Measurements from ENCODE around the gene SHCBP1L.

The SHCBP1L gene

DNA sequence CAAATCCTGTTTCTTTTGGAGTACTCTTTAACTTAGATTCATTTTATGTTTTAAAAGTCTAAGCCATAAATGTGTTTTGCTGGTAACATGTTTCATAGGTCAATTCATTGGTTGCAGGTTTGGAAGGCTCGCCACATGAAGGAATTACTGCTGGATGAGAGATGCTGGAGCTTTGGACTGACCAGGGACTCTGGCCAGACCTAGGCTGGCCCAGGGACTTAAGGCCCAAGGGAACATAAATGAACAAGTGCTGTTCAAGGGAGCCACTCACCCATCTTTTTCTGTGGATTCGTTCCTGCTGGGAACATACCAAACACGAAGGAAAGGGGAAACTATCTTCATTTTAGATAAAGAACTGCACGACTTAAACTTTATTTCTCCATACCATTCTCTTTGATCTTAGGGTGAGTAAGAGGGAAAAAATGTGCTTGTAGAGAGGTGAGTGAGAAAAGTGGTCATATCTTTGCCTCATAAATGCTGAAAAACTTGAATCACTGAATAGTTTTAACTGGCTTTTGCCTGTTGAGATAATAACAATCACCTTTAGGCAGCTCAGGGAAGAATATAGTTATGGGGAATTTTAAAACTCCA is 15.3 kb upstream of the SHCBP1L start:
- no peak for TF ChIP-seq CTCF (IDR thresholded peaks at IDR 0.05; ENCODE audit: control extremely low read depth, extremely low read depth, low read depth, missing control alignments)
- DNase-seq (ENCODE audit: extremely low spot score) = no peak
- ChIA-PET POLR2A (no interaction called here), CTCF (no interaction called here)

GRCh38 chr1:182965861-182966260 is 12.9 kb upstream of the SHCBP1L start:
- DNase-seq (ENCODE audit: extremely low spot score) = no peak
- POLR2A ChIA-PET = no interaction called here
- no peak for TF ChIP-seq CTCF (IDR thresholded peaks at IDR 0.05; ENCODE audit: control extremely low read depth, extremely low read depth, low read depth, missing control alignments)
- CTCF ChIA-PET = interaction anchor here (0.9 to 3.4 kb wide), 8 partner anchors 9 to 352 kb away, joined by 3 to 25 read pairs (median 3); no protein-coding TSS in a partner anchor

- ChIA-PET POLR2A (no interaction called here), CTCF (interaction anchor here (0.9 to 3.4 kb wide), 8 partner anchors 10 to 353 kb away, joined by 3 to 25 read pairs (median 3); no protein-coding TSS in a partner anchor)
- TF ChIP-seq CTCF (IDR thresholded peaks at IDR 0.05; ENCODE audit: control extremely low read depth, extremely low read depth, low read depth, missing control alignments) = no peak
- DNase-seq (ENCODE audit: extremely low spot score) = no peak
Measured at GRCh38 chr1:182965096-182965495, 12.1 kb upstream of the SHCBP1L start.

DNA sequence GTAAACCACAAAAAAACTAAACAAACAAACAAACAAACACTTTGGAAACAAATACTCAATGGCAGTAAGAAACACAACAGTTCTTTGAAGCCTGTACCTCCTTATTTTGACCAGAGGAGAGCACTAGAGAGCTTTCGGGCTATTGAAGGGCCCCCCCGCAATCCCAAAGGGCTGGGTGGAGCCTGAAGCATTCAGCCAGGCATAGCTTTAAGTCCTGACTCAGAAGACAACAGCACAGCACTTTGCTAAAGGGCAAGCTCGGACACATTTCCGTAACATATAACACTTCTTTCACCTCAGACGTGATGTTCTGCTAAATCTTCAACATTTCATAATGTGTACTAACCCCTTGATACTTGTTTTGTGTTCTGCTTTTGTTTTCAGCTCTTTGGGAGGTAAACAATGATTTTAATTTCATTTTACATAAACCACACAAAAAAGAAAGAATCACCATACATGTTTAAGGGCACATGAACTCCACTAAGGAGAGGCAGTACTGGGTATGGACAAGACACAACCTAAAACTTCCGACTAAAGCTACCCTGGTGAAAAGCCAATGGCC is 9.7 kb upstream of the SHCBP1L start:
- DNase-seq (ENCODE audit: extremely low spot score) = peak; percentile 84
- POLR2A ChIA-PET = interaction anchor here (0.6 kb wide), 1 partner anchor 342 kb away, joined by 5 read pairs; no protein-coding TSS in a partner anchor
- CTCF ChIA-PET = interaction anchor here (0.5 to 4.6 kb wide), 54 partner anchors 8 to 368 kb away, joined by 3 to 105 read pairs (median 4); partner anchors contain the start of genes LAMC2 and SHCBP1L
- peak; percentile 83 for TF ChIP-seq CTCF (IDR thresholded peaks at IDR 0.05; ENCODE audit: control extremely low read depth, extremely low read depth, low read depth, missing control alignments)

DNA sequence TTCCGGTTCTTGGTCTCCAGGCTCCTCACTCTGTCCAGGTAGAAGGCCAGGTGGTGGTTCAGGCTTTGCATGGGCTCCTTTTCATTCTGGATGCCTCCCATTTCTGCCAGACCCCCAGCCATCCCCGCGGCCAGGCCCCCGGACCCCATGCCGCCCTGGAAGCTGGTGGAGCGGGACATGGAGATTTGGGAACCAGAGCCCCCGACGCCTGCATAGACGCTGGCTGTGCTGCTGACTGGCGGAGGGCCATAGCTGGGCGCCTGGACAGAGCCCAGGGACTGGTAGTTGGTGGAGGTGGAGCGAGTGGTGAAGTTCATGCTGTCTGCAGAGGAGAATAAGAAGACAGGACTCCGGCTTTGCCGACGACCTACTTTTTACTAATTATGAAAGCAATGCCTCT is 7.1 kb upstream of the SHCBP1L start:
- POLR2A ChIA-PET = no interaction called here
- CTCF ChIA-PET = interaction anchor here (1.8 to 4.6 kb wide), 3 partner anchors 267 to 358 kb away, joined by 11 to 105 read pairs (median 33); no protein-coding TSS in a partner anchor
- no peak for DNase-seq (ENCODE audit: extremely low spot score)

GRCh38 chr1:182957902-182958395 is 5.0 kb upstream of the SHCBP1L start:
- TF ChIP-seq CTCF (IDR thresholded peaks at IDR 0.05; ENCODE audit: control extremely low read depth, extremely low read depth, low read depth, missing control alignments) = no peak
- ChIA-PET CTCF (interaction anchor here (1.2 to 1.8 kb wide), 2 partner anchors 270 kb away, joined by 4 to 11 read pairs; no protein-coding TSS in a partner anchor), POLR2A (no interaction called here)
- DNase-seq (ENCODE audit: extremely low spot score) = no peak

More for the DNA sequence above, 7.1 kb upstream of the SHCBP1L start:
- no peak for TF ChIP-seq CTCF (IDR thresholded peaks at IDR 0.05; ENCODE audit: control extremely low read depth, extremely low read depth, low read depth, missing control alignments)
